HepG2 (cell line): ENCODE measurements around the gene PEX10. TPM values are rescaled to one million over a fixed set of nuclear protein-coding genes. Genes with fewer than 3 reads are reported as not detected.

Source experiments
- ARHGAP35 ChIP-seq: sonication (generic); formaldehyde crosslinking; IDR thresholded peaks from 2 replicates; pipeline ENCODE4 v1.9.0; 2022; ENCODE audit warnings: mild to moderate bottlenecking, inconsistent platforms, moderate library complexity, missing genetic modification reagents, borderline replicate concordance
- GABPA ChIP-seq, 2 experiments: IDR thresholded peaks; 2 replicates each; pipeline ENCODE4 v1.6.1; 2011 to 2016; ENCODE audit warnings: low read depth in 2 of 2, low read length in 1 of 2, missing biosample characterization in 1 of 2, missing genetic modification characterization in 1 of 2
- ISX ChIP-seq: sonication (generic); formaldehyde crosslinking; conservative IDR thresholded peaks from 2 replicates; pipeline ENCODE4 v1.5.0; 2020; ENCODE audit warnings: missing genetic modification reagents
- NAIF1 ChIP-seq: sonication (generic); formaldehyde crosslinking; IDR thresholded peaks from 2 replicates; pipeline ENCODE4 v1.5.0; 2020; ENCODE audit warnings: mild to moderate bottlenecking, missing genetic modification reagents, borderline replicate concordance
- NR2F2 ChIP-seq: IDR thresholded peaks from 2 replicates; pipeline ENCODE4 v1.6.1; 2012; ENCODE audit warnings: low read depth, inconsistent platforms, borderline replicate concordance
- NR3C1 ChIP-seq: sonication (generic); formaldehyde crosslinking; IDR thresholded peaks from 2 replicates; pipeline ENCODE4 v1.4.0; 2020; ENCODE audit warnings: missing genetic modification reagents
- POLR2A ChIP-seq, 2 experiments: IDR thresholded peaks; 2 replicates each; pipeline ENCODE4 v1.6.1; 2011; ENCODE audit warnings: low read depth in 2 of 2, low read length in 2 of 2, mild to moderate bottlenecking in 1 of 2, moderate library complexity in 1 of 2; ENCODE audit not compliant: insufficient read depth in 1 of 2
- ZBTB7B ChIP-seq: sonication (generic); formaldehyde crosslinking; IDR thresholded peaks from 2 replicates; pipeline ENCODE4 v1.4.0; 2020; ENCODE audit warnings: missing genetic modification reagents
- ZKSCAN8 ChIP-seq: IDR thresholded peaks from 2 replicates; pipeline ENCODE4 v1.6.1; 2016; ENCODE audit warnings: borderline replicate concordance, missing genetic modification reagents, missing compliant biosample characterization
- ZNF136 ChIP-seq: sonication (generic); formaldehyde crosslinking; IDR thresholded peaks from 2 replicates; pipeline ENCODE4 v1.8.1; 2022; ENCODE audit warnings: low read depth, mild to moderate bottlenecking, moderate library complexity, missing genetic modification reagents
- ZNF234 ChIP-seq: sonication (generic); formaldehyde crosslinking; conservative IDR thresholded peaks from 2 replicates; pipeline ENCODE4 v1.5.1; 2020; ENCODE audit warnings: mild to moderate bottlenecking, missing genetic modification reagents
- ZNF317 ChIP-seq: sonication (generic); formaldehyde crosslinking; IDR thresholded peaks from 2 replicates; pipeline ENCODE4 v1.5.0; 2020; ENCODE audit warnings: mild to moderate bottlenecking, missing genetic modification reagents
- ZNF557 ChIP-seq: sonication (generic); formaldehyde crosslinking; IDR thresholded peaks from 2 replicates; pipeline ENCODE4 v1.4.0; 2020; ENCODE audit warnings: missing genetic modification reagents
- ZNF598 ChIP-seq: sonication (generic); formaldehyde crosslinking; IDR thresholded peaks from 2 replicates; pipeline ENCODE4 v1.5.1; 2020; ENCODE audit warnings: mild to moderate bottlenecking, missing genetic modification reagents, borderline replicate concordance
- polyA plus RNA-seq, 8 experiments: library from polyadenylated mRNA; depleted of rRNA in 3 of 8; stranded (reverse) in 7 of 8; unstranded in 1 of 8; fragments of >200 nt; fragmentation: Illumina TruSeq in 4 of 8; extraction: Trizol in 4 of 8; gene quantifications; 2 replicates each; pipeline versions ENCODE4 v1.2.1 to v1.2.3, GENCODE V29; 2011 to 2016; ENCODE audit warnings: low read depth in 4 of 8, missing spikeins in 1 of 8, mixed read lengths in 1 of 8; ENCODE audit not compliant: insufficient read depth in 1 of 8
- total RNA-seq, 5 experiments: library from RNA; depleted of rRNA; stranded (reverse); fragments of >200 nt; fragmentation: Illumina TruSeq; extraction: Trizol; gene quantifications; 2 replicates each; pipeline ENCODE4 v1.2.3, GENCODE V29; 2016; ENCODE audit warnings: low read depth in 1 of 5
- TF ChIP-seq, protein P1 (sequence below): sonication (generic); formaldehyde crosslinking; IDR thresholded peaks from 2 replicates; pipeline ENCODE4; 2020; ENCODE audit warnings: missing genetic modification reagents, mild to moderate bottlenecking, borderline replicate concordance
- TF ChIP-seq, protein P2 (sequence below), 2 experiments: sonication (generic) in 1 of 2; formaldehyde crosslinking in 1 of 2; IDR thresholded peaks; 2 replicates each; pipeline versions ENCODE4 v1.4.0 to v1.6.1; 2018 to 2020; ENCODE audit warnings: missing genetic modification reagents in 2 of 2, borderline replicate concordance in 1 of 2, low read depth in 1 of 2, mild to moderate bottlenecking in 1 of 2, missing biosample characterization in 1 of 2
- TF ChIP-seq, protein P3 (sequence below): sonication (generic); formaldehyde crosslinking; IDR thresholded peaks from 2 replicates; pipeline ENCODE4 v1.5.1; 2020; ENCODE audit warnings: mild to moderate bottlenecking, moderate library complexity, missing genetic modification reagents
- TF ChIP-seq, protein P4 (sequence below): sonication (generic); formaldehyde crosslinking; conservative IDR thresholded peaks from 2 replicates; pipeline ENCODE4 v1.8.0; 2022; ENCODE audit warnings: low read depth, missing genetic modification reagents

PEX10 gene
- total and polyA plus RNA-seq, 2 of the 13 experiments (the other 11 are each of a cell fraction or from before 2014, with no cell fraction given): 16.1 to 39.6 TPM

DNA sequence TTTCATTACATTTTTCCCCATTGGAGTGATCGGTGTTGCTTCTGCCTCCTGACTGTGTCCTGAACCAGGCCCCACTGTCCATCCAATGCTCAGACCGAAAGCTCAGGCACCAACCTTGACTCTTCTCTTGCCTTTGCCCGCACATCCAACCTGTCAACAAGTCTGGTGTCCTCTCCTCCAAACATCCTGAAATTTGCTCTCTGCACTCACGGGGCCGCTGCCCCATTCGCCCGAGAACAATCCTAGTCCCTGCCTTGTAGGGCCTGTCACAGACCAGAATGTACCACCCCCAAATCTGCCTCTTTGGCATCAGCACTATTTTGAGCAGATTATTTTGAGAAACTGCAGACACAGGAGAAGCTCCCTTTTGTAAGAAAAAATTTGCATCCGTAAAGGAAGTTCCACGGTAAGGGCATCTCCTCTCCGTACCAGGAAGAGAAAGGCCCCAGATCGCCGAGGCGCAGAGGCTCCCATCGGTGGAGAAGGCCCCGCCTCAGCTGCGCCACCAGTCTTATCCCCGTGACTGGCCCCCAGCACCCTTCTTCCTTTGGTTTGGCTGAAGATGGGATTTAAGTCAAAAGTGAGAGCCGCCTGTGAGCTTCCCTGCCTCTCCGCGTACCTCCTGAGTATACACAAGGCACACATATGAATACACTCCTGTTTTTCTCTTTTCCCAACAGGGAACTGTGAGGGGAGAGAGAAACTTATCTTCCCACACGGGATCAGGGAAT is 28.1 kb downstream of the PEX10 start (continued):
- TF ChIP-seq ZNF136 (CRISPR knock-in tag): no peak
- no peak for TF ChIP-seq ZNF598 (CRISPR knock-in tag)
- TF ChIP-seq POLR2A (IDR thresholded peaks at IDR 0.05; ENCODE audit: insufficient read depth in 1 of 2, low read depth in 2 of 2, low read length in 2 of 2): no peak
- no peak for TF ChIP-seq ZNF557 (CRISPR knock-in tag)
- TF ChIP-seq ZBTB7B (CRISPR knock-in tag): no peak
- TF ChIP-seq GABPA (IDR thresholded peaks at IDR 0.05; ENCODE audit: low read depth, low read length): no peak
- no peak for TF ChIP-seq GABPA (CRISPR knock-in tag; IDR thresholded peaks at IDR 0.05; ENCODE audit: low read depth)
- no peak for TF ChIP-seq ARHGAP35 (CRISPR knock-in tag)
- TF ChIP-seq, protein P1, sequence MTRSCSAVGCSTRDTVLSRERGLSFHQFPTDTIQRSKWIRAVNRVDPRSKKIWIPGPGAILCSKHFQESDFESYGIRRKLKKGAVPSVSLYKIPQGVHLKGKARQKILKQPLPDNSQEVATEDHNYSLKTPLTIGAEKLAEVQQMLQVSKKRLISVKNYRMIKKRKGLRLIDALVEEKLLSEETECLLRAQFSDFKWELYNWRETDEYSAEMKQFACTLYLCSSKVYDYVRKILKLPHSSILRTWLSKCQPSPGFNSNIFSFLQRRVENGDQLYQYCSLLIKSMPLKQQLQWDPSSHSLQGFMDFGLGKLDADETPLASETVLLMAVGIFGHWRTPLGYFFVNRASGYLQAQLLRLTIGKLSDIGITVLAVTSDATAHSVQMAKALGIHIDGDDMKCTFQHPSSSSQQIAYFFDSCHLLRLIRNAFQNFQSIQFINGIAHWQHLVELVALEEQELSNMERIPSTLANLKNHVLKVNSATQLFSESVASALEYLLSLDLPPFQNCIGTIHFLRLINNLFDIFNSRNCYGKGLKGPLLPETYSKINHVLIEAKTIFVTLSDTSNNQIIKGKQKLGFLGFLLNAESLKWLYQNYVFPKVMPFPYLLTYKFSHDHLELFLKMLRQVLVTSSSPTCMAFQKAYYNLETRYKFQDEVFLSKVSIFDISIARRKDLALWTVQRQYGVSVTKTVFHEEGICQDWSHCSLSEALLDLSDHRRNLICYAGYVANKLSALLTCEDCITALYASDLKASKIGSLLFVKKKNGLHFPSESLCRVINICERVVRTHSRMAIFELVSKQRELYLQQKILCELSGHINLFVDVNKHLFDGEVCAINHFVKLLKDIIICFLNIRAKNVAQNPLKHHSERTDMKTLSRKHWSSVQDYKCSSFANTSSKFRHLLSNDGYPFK (CRISPR knock-in tag): no peak
- no peak for TF ChIP-seq ZNF234
- TF ChIP-seq NR2F2: no peak
- TF ChIP-seq ZKSCAN8 (CRISPR knock-in tag): no peak
- TF ChIP-seq, protein P2, sequence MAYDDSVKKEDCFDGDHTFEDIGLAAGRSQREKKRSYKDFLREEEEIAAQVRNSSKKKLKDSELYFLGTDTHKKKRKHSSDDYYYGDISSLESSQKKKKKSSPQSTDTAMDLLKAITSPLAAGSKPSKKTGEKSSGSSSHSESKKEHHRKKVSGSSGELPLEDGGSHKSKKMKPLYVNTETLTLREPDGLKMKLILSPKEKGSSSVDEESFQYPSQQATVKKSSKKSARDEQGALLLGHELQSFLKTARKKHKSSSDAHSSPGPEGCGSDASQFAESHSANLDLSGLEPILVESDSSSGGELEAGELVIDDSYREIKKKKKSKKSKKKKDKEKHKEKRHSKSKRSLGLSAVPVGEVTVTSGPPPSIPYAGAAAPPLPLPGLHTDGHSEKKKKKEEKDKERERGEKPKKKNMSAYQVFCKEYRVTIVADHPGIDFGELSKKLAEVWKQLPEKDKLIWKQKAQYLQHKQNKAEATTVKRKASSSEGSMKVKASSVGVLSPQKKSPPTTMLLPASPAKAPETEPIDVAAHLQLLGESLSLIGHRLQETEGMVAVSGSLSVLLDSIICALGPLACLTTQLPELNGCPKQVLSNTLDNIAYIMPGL (CRISPR knock-in tag; IDR thresholded peaks at IDR 0.05; ENCODE audit: borderline replicate concordance in 1 of 2, low read depth in 1 of 2): peak in 1 of 2 experiments; percentile 57; a peak in 1 of 4 replicates
- TF ChIP-seq, protein P3, sequence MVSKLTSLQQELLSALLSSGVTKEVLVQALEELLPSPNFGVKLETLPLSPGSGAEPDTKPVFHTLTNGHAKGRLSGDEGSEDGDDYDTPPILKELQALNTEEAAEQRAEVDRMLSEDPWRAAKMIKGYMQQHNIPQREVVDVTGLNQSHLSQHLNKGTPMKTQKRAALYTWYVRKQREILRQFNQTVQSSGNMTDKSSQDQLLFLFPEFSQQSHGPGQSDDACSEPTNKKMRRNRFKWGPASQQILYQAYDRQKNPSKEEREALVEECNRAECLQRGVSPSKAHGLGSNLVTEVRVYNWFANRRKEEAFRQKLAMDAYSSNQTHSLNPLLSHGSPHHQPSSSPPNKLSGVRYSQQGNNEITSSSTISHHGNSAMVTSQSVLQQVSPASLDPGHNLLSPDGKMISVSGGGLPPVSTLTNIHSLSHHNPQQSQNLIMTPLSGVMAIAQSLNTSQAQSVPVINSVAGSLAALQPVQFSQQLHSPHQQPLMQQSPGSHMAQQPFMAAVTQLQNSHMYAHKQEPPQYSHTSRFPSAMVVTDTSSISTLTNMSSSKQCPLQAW (CRISPR knock-in tag): peak; percentile 60; the same call in 1 of the 2 replicates
- no peak for TF ChIP-seq NAIF1 (CRISPR knock-in tag)
- TF ChIP-seq ZNF317 (CRISPR knock-in tag): 0 out of 2 replicates have a peak, but pooled peaks have one; percentile 60
- no peak for TF ChIP-seq ISX (CRISPR knock-in tag)
- TF ChIP-seq NR3C1 (CRISPR knock-in tag): no peak
- TF ChIP-seq, protein P4, sequence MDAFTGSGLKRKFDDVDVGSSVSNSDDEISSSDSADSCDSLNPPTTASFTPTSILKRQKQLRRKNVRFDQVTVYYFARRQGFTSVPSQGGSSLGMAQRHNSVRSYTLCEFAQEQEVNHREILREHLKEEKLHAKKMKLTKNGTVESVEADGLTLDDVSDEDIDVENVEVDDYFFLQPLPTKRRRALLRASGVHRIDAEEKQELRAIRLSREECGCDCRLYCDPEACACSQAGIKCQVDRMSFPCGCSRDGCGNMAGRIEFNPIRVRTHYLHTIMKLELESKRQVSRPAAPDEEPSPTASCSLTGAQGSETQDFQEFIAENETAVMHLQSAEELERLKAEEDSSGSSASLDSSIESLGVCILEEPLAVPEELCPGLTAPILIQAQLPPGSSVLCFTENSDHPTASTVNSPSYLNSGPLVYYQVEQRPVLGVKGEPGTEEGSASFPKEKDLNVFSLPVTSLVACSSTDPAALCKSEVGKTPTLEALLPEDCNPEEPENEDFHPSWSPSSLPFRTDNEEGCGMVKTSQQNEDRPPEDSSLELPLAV (CRISPR knock-in tag): no peak
